ENCODE results near the gene TMEM253.

DNA sequence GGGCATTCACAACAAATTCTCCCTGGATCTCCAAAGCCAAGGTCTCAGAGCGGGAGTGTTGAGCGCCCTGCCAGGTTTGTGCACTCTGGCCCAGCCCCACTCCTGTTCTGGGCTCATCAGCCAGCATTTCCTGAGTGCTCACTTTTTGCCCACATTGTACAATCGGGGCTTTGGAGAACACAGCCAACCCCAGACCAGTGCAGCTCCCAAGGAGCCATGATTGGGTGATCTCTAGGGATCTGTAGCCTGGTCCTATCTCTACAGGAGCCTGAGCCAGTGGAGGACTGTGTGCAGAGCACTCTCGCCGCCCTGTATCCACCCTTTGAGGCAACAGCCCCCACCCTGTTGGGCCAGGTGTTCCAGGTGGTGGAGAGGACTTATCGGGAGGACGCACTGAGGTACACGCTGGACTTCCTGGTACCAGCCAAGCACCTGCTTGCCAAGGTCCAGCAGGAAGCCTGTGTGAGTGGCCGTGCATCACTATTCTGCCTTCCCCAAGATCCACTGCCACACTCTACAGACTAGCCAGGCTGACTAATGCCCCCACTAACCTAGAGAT lies 28.0 kb upstream of the TMEM253 start:
- TF ChIP-seq, protein P1, sequence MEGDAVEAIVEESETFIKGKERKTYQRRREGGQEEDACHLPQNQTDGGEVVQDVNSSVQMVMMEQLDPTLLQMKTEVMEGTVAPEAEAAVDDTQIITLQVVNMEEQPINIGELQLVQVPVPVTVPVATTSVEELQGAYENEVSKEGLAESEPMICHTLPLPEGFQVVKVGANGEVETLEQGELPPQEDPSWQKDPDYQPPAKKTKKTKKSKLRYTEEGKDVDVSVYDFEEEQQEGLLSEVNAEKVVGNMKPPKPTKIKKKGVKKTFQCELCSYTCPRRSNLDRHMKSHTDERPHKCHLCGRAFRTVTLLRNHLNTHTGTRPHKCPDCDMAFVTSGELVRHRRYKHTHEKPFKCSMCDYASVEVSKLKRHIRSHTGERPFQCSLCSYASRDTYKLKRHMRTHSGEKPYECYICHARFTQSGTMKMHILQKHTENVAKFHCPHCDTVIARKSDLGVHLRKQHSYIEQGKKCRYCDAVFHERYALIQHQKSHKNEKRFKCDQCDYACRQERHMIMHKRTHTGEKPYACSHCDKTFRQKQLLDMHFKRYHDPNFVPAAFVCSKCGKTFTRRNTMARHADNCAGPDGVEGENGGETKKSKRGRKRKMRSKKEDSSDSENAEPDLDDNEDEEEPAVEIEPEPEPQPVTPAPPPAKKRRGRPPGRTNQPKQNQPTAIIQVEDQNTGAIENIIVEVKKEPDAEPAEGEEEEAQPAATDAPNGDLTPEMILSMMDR (conservative IDR thresholded peaks at IDR 0.05; ENCODE audit: low read depth, low read length): no peak
- TF ChIP-seq EZH2 (IDR thresholded peaks at IDR 0.05; ENCODE audit: low read length, unreplicated experiment) (no peak), EZH2phosphoT487 (IDR thresholded peaks at IDR 0.05; ENCODE audit: borderline replicate concordance, low read length) (no peak)

Data from PC-3 (cell line).